IMR-90 (cell line): ENCODE data around the gene RYR1. TPM values are rescaled to one million over a fixed set of nuclear protein-coding genes. Genes with fewer than 3 reads are reported as not detected.

Experiments
- ATAC-seq: fragments of 200-7000 bp; cut with Tn5 transposase; 2 replicates; pipeline ENCODE4 v1.9.1; 2020; ENCODE audit warnings: low read depth, mild to moderate bottlenecking, moderate library complexity
- BruUV-seq: library from RNA; stranded (reverse); fragments of 400-500 nt; replicated peaks from 2 replicates; lab custom pipeline; 2021; lab: Mats Ljungman, UMichigan
- CTCF ChIA-PET: fragments of 300-600 bp; formaldehyde crosslinking; extraction: SDS; loops from one replicate; lab custom pipeline; 2021; ENCODE audit warnings: antibody characterized with exemption; lab: Yijun Ruan, JAX
- POLR2A ChIA-PET: fragments of 300-600 bp; sonication (Branson Sonifier 250); formaldehyde crosslinking; loops from one replicate; lab custom pipeline; 2022; ENCODE audit warnings: antibody characterized with exemption; ENCODE audit not compliant: unreplicated experiment; lab: Charles Lee
- DNase-seq: peaks from one replicate; pipeline ENCODE4 v3.0.0; 2013
- H2AFZ ChIP-seq: replicated peaks from 2 replicates; pipeline ENCODE3; 2013; ENCODE audit warnings: low read length, mild to moderate bottlenecking; ENCODE audit not compliant: poor library complexity
- H2AK5ac ChIP-seq: 2 replicates; pipeline ENCODE4 v1.6.1; 2013; ENCODE audit warnings: low read depth, low read length, inconsistent platforms
- H2AK9ac ChIP-seq: replicated peaks from 2 replicates; pipeline ENCODE3; 2013; ENCODE audit warnings: mild to moderate bottlenecking, low read depth, low read length, moderate library complexity; ENCODE audit not compliant: poor library complexity
- H2BK120ac ChIP-seq: 2 replicates; pipeline ENCODE4 v1.6.1; 2013; ENCODE audit warnings: low read depth, low read length, inconsistent platforms
- H2BK15ac ChIP-seq: 3 replicates; pipeline ENCODE4 v1.6.1; 2013; ENCODE audit warnings: low read depth, low read length, inconsistent platforms
- H2BK20ac ChIP-seq: 2 replicates; pipeline ENCODE4 v1.6.1; 2013; ENCODE audit warnings: low read depth, mild to moderate bottlenecking, inconsistent platforms, low read length, moderate library complexity
- H2BK5ac ChIP-seq: 2 replicates; pipeline ENCODE4 v1.6.1; 2013; ENCODE audit warnings: mild to moderate bottlenecking, low read depth, low read length, inconsistent platforms; ENCODE audit not compliant: poor library complexity, severe bottlenecking
- H3K14ac ChIP-seq: replicated peaks from 2 replicates; pipeline ENCODE4 v1.6.1; 2013; ENCODE audit warnings: low read depth, low read length, inconsistent platforms
- H3K18ac ChIP-seq: 2 replicates; pipeline ENCODE4 v1.6.1; 2013; ENCODE audit warnings: low read depth, low read length, control low read depth
- H3K23ac ChIP-seq: 2 replicates; pipeline ENCODE4 v1.6.1; 2013; ENCODE audit warnings: low read depth, low read length, inconsistent platforms
- H3K27ac ChIP-seq: 2 replicates; pipeline ENCODE4 v1.5.1; 2013; ENCODE audit warnings: mild to moderate bottlenecking, control low read depth, low read length; ENCODE audit not compliant: insufficient read depth
- H3K27me3 ChIP-seq: 2 replicates; pipeline ENCODE4 v1.6.1; 2013; ENCODE audit warnings: low read length; ENCODE audit not compliant: control insufficient read depth, insufficient read depth
- H3K36me3 ChIP-seq: 2 replicates; pipeline ENCODE4 v1.6.1; 2013; ENCODE audit warnings: low read length, mixed read lengths; ENCODE audit not compliant: control insufficient read depth, insufficient read depth
- H3K4ac ChIP-seq: 2 replicates; pipeline ENCODE4 v1.6.1; 2013; ENCODE audit warnings: low read depth, low read length, inconsistent platforms
- H3K4me1 ChIP-seq: 2 replicates; pipeline ENCODE4 v1.6.1; 2013; ENCODE audit warnings: low read length, mixed read lengths; ENCODE audit not compliant: control insufficient read depth, insufficient read depth
- H3K4me2 ChIP-seq: 2 replicates; pipeline ENCODE4 v1.6.1; 2013; ENCODE audit warnings: low read depth, mild to moderate bottlenecking, control low read depth, low read length, moderate library complexity
- H3K4me3 ChIP-seq: 2 replicates; pipeline ENCODE4 v1.5.1; 2013; ENCODE audit warnings: low read depth, mild to moderate bottlenecking, control low read depth, low read length, moderate library complexity; ENCODE audit not compliant: insufficient read depth
- H3K56ac ChIP-seq: 2 replicates; pipeline ENCODE4 v1.6.1; 2013; ENCODE audit warnings: low read length, inconsistent platforms; ENCODE audit not compliant: insufficient read depth; ENCODE audit errors: extremely low read depth
- H3K79me1 ChIP-seq, 2 experiments: 2 replicates each; pipeline ENCODE4 v1.6.1; 2013; ENCODE audit warnings: low read length in 2 of 2, inconsistent platforms in 1 of 2, low read depth in 1 of 2
- H3K9ac ChIP-seq: 2 replicates; pipeline ENCODE4 v1.6.1; 2013; ENCODE audit warnings: low read depth, low read length, control low read depth
- H3K9me1 ChIP-seq: 2 replicates; pipeline ENCODE4 v1.6.1; 2013; ENCODE audit warnings: low read length, inconsistent platforms; ENCODE audit not compliant: insufficient read depth
- H3K9me3 ChIP-seq: 2 replicates; pipeline ENCODE4 v1.6.1; 2013; ENCODE audit warnings: low read length; ENCODE audit not compliant: control insufficient read depth, insufficient read depth
- H4K20me1 ChIP-seq: 2 replicates; pipeline ENCODE4 v1.6.1; 2013; ENCODE audit warnings: low read length, inconsistent platforms; ENCODE audit not compliant: insufficient read depth
- H4K5ac ChIP-seq: 2 replicates; pipeline ENCODE4 v1.6.1; 2013; ENCODE audit warnings: mild to moderate bottlenecking, low read depth, low read length, control low read depth
- H4K8ac ChIP-seq, 2 experiments: 2 replicates each; pipeline ENCODE4 v1.6.1; 2013; ENCODE audit warnings: low read depth in 2 of 2, low read length in 2 of 2, control low read depth in 1 of 2, inconsistent platforms in 1 of 2
- H4K91ac ChIP-seq: 2 replicates; pipeline ENCODE4 v1.6.1; 2013; ENCODE audit warnings: low read depth, low read length, inconsistent platforms; ENCODE audit not compliant: insufficient read depth
- BHLHE40 ChIP-seq: fragments of 150-350 bp; IDR thresholded peaks from 2 replicates; pipeline ENCODE4 v1.6.1; 2016; ENCODE audit warnings: mild to moderate bottlenecking, low read depth, low read length
- CEBPB ChIP-seq: IDR thresholded peaks from 2 replicates; pipeline ENCODE4 v1.6.1; 2012; ENCODE audit warnings: low read depth, low read length, improper control_type of control experiment
- CHD1 ChIP-seq: IDR thresholded peaks from 2 replicates; pipeline ENCODE4 v1.6.1; 2012; ENCODE audit warnings: low read depth, low read length, improper control_type of control experiment
- CTCF ChIP-seq: conservative IDR thresholded peaks from 2 replicates; pipeline ENCODE4 v1.5.1; 2012; ENCODE audit warnings: mild to moderate bottlenecking, low read depth, low read length, improper control_type of control experiment
- ELK1 ChIP-seq: fragments of 150-350 bp; IDR thresholded peaks from 2 replicates; pipeline ENCODE4 v1.6.1; 2016; ENCODE audit warnings: low read depth, mild to moderate bottlenecking, low read length, moderate library complexity, borderline replicate concordance
- FOS ChIP-seq: fragments of 150-350 bp; IDR thresholded peaks from 2 replicates; pipeline ENCODE4 v1.6.1; 2016; ENCODE audit warnings: low read depth, low read length
- MAFK ChIP-seq: IDR thresholded peaks from 2 replicates; pipeline ENCODE4 v1.6.1; 2012; ENCODE audit warnings: low read depth, low read length, improper control_type of control experiment
- MAZ ChIP-seq: IDR thresholded peaks from 2 replicates; pipeline ENCODE4 v1.6.1; 2012; ENCODE audit warnings: low read depth, mild to moderate bottlenecking, low read length, improper control_type of control experiment, moderate library complexity, borderline replicate concordance
- MXI1 ChIP-seq: IDR thresholded peaks from 2 replicates; pipeline ENCODE4 v1.6.1; 2012; ENCODE audit warnings: low read depth, mild to moderate bottlenecking, low read length, moderate library complexity, borderline replicate concordance
- NFE2L2 ChIP-seq: fragments of 150-350 bp; IDR thresholded peaks from 2 replicates; pipeline ENCODE4 v1.6.1; 2016; ENCODE audit warnings: low read depth, mild to moderate bottlenecking, low read length
- POLR2A ChIP-seq: IDR thresholded peaks from 2 replicates; pipeline ENCODE4 v1.6.1; 2012; ENCODE audit warnings: mild to moderate bottlenecking, low read depth, low read length
- RAD21 ChIP-seq: IDR thresholded peaks from 2 replicates; pipeline ENCODE4 v1.6.1; 2012; ENCODE audit warnings: low read length, improper control_type of control experiment
- RCOR1 ChIP-seq: IDR thresholded peaks from 2 replicates; pipeline ENCODE4 v1.6.1; 2012; ENCODE audit warnings: mild to moderate bottlenecking, low read length, improper control_type of control experiment; ENCODE audit not compliant: insufficient replicate concordance
- RFX5 ChIP-seq: IDR thresholded peaks from 2 replicates; pipeline ENCODE4 v1.8.0; 2012; ENCODE audit warnings: low read depth, mild to moderate bottlenecking, low read length, moderate library complexity
- SMC3 ChIP-seq: fragments of 150-350 bp; IDR thresholded peaks from 2 replicates; pipeline ENCODE4 v1.6.1; 2016; ENCODE audit warnings: low read depth, mild to moderate bottlenecking, antibody characterized with exemption, low read length, moderate library complexity
- USF2 ChIP-seq: fragments of 150-350 bp; IDR thresholded peaks from 2 replicates; pipeline ENCODE4 v1.6.1; 2017; ENCODE audit warnings: mild to moderate bottlenecking, antibody characterized with exemption, low read length, low read depth
- WGBS, 2 experiments: methylation state at CpG; one replicate each; pipeline versions ENCODE4 v1.1.5 to v1.1.7; 2013; ENCODE audit warnings: missing lambda C conversion rate in 2 of 2; ENCODE audit not compliant: insufficient read length in 1 of 2; ENCODE audit errors: extremely low coverage in 2 of 2; 5-methylcytosine and 5-hydroxymethylcytosine counted together
- dilution Hi-C: fragments of 300-500 bp; cut with HindIII; formaldehyde crosslinking; loops from one replicate; pipeline ENCODE4 v1.14.3; 2018; ENCODE audit warnings: low sequenced_read_pairs; ENCODE audit not compliant: unreplicated experiment
- in situ Hi-C: fragments of 300-500 bp; cut with MboI; formaldehyde crosslinking; loops from 3 replicates; pipeline ENCODE4 v1.14.3; 2019; ENCODE audit warnings: low sequenced_read_pairs, inconsistent platforms, mixed read lengths
- intact Hi-C: fragments of 100-400 bp; cut with micrococcal nuclease; formaldehyde crosslinking; loops from 2 replicates; pipeline ENCODE4 v1.10.0; 2022
- polyA plus RNA-seq, 3 experiments: library from polyadenylated mRNA; depleted of rRNA; stranded (reverse); fragments of >200 nt; gene quantifications; 2 replicates each; pipeline ENCODE4 v1.2.3, GENCODE V29; 2012; ENCODE audit warnings: low replicate concordance in 1 of 3
- total RNA-seq: library from RNA; depleted of rRNA; stranded (reverse); fragments of >200 nt; gene quantifications from 2 replicates; pipeline ENCODE4 v1.2.3, GENCODE V29; 2012

RYR1 gene
- total and polyA plus RNA-seq, 2 of the 4 experiments (the other 2 are of a cell fraction): not detected

- Histone ChIP-seq H2BK120ac (no peak overlapping the region), H4K8ac (no peak overlapping the region)
Measured at GRCh38 chr19:38466050-38466449, 32.6 kb downstream of the RYR1 start.

More at GRCh38 chr19:38466050-38466449, 32.6 kb downstream of the RYR1 start:
- Histone ChIP-seq H3K18ac (no peak overlapping the region), H3K14ac (no peak overlapping the region), H4K5ac (no peak overlapping the region), H4K91ac (no peak overlapping the region), H3K23ac (no peak overlapping the region), H2AK5ac (no peak overlapping the region), H3K27ac (no peak overlapping the region), H2BK20ac (no peak overlapping the region), H3K79me1 (no peaks in the 10 kb centered on the region), H2BK5ac (no peak overlapping the region), H3K4me1 (no peaks in the 10 kb centered on the region), H3K27me3 (peaks cover 5% of the 10 kb centered on the region; the same call in 1 of the 2 replicates), H4K20me1 (no peaks in the 10 kb centered on the region), H2AFZ (no peak overlapping the region), H3K4me3 (no peak overlapping the region), H3K9me3 (no peaks in the 10 kb centered on the region), H3K56ac (no peak overlapping the region), H3K4me2 (no peak overlapping the region), H3K36me3 (no peaks in the 10 kb centered on the region), H3K9ac (no peak overlapping the region), H3K4ac (no peak overlapping the region), H3K9me1 (no peaks in the 10 kb centered on the region), H2BK15ac (no peak overlapping the region), H2AK9ac (no peak overlapping the region)
- no peak for DNase-seq
- intact Hi-C loops (no loop called here), in situ Hi-C loops (loop anchor here (25.0 kb wide), 1 partner anchor 746 kb away; the partner anchor contains the start of gene SYCN), dilution Hi-C loops (no loop called here)
- ChIA-PET POLR2A (no interaction called here), CTCF (no interaction called here)
- ATAC-seq: no peak
- no TSS peak for BruUV-seq
- TF ChIP-seq MAFK: no peak
- TF ChIP-seq FOS: no peak
- no peak for TF ChIP-seq MAZ
- no peak for TF ChIP-seq RFX5
- no peak for TF ChIP-seq NFE2L2
- TF ChIP-seq BHLHE40: no peak
- no peak for TF ChIP-seq POLR2A
- no peak for TF ChIP-seq CHD1
- TF ChIP-seq CEBPB: no peak
- no peak for TF ChIP-seq ELK1
- TF ChIP-seq RAD21: no peak
- TF ChIP-seq MXI1: no peak
- TF ChIP-seq CTCF: no peak
- no peak for TF ChIP-seq RCOR1
- TF ChIP-seq USF2: no peak
- no peak for TF ChIP-seq SMC3
- 86% methylated on average over 21 of the region's 26 CpGs; no CpG with 5 or more reads in 1 of the 2 experiments for WGBS, 2 experiments
